Stimulated activated CD8-positive, alpha-beta memory T cell treated with anti-CD3 and anti-CD28 coated beads, Interleukin-7, amount 100 ng/mL, for 4 hours (primary cell): ENCODE results near the gene LRGUK.

Experiments
- DNase-seq, 2 donors: peaks; one replicate each; pipeline ENCODE4 v3.0.0-alpha.2; 2020; ENCODE audit warnings: low read depth in 2 of 2

Gene LRGUK

DNA sequence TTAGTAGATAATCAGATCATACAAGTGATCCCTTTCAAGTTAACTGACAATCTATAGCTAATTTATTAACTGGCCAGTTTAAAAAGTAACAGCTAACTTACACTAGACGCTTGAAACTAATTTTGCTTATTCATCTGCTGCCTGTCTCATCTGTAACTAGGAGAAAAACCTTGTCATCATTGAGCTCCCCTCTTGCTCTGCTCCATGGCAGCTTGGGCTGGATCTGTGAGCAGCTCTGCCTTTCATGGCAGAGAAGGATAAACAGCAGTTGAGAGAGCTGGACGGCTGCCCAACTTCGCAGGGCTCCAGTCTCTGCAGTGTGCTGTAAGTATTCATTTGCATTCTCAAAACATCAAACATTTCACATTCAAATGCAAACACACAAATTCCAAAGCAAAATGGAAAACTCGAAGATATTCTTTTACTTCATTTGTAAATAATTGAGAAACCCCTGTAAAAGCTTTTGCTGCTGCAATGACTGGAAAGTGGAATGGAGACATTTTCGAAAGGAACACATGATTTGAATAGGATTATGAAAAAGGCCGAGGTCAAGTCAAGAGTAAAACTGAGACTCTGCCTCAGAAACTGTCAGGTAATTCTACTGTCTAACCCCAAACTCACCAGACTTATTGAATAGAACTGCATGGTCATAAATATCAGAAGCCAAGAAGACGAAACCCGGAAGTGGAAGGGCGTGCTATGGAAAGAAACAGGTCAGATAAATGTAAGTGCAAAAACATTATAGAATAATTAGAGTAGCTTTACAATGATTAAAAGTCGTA is 172.0 kb downstream of the LRGUK start:
- no peak for DNase-seq

GRCh38 chr7:134300988-134301387 is 173.8 kb downstream of the LRGUK start:
- DNase-seq, result no peak

GRCh38 chr7:134301592-134301991 is 174.5 kb downstream of the LRGUK start:
- no peak for DNase-seq

DNA sequence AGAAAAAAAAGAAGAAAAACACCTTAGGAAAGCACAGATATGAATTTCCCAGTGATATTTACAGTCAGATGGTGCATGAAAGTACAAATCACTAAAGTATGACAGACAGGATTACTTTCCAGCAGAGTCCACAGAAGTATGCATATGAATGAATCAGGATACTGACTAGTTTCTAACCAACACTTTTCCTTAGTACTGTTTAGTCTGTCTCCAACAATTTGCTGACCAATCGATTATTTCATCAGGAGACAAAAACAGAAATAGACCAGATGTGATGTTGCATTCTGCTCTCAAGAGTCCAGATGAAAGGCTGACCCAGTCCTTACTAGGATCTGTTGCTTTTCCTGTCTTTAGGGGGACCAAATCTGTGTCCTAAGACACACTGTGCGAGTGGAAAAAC is 175.0 kb downstream of the LRGUK start:
- DNase-seq, result no peak

DNA sequence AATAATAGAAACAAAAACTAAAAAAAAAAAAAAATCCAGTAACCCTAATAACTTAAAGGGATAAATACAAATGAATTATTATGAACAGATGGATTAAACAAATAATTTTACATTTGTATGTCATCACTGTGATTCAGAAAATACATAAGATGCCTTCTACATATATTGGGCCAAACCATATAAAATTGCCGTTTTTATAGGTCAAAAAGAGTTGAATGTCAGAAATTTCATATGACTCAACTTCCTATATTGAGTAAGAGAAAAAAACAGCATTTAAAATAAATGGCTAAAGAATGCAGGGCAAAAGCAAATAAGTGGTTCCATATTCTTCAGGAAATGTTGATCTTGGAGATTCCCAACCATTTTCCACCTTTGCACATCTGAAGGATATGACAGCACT is 180.2 kb downstream of the LRGUK start:
- no peak for DNase-seq

- DNase-seq, result no peak
Measured at GRCh38 chr7:134308548-134308947, 181.4 kb downstream of the LRGUK start.

GRCh38 chr7:134311807-134312206 is 184.7 kb downstream of the LRGUK start:
- no peak for DNase-seq

- DNase-seq, result no peak
Measured at GRCh38 chr7:134312717-134313116, 185.6 kb downstream of the LRGUK start.

DNA sequence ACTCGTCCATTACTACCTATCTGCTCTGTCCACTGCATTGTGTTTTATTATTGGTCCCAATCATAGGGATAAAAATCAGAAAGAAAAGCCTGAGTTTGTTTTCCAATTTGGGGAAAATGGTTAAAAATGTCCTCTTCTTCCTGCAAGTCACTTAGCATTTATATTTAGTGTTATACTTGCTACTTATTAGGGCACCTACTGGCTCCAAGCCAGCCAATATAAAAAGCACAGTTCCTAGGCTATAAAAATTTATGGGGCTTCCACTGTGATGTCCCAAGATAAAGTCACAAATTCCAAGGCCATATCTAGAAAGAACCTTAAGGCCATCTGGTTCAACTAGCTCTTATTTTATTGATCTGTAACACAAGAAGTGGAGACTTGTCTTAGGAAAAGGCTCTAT is 186.4 kb downstream of the LRGUK start:
- DNase-seq, result no peak
